ENCODE measurements around the gene IGSF8.

DNA sequence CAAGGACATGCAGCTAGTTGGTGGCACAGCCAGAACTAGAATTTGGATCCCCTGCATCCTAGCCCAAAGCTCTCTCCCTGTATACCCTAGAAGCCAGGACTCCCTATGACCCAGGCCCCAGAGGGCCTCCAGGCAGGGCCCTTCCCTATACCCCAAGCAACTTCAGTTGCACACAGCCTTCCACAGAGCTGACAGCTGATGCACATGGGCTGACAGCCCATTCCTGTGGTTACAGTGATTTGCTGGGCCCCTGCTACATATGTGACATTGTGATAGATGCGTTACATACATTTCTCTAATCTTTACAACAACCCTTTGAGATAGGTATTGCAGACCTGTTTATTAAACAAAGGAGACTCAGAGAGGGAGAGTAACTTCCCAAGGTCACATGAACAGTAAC, 23.0 kb upstream of the IGSF8 start:
- TF ChIP-seq, protein P1, sequence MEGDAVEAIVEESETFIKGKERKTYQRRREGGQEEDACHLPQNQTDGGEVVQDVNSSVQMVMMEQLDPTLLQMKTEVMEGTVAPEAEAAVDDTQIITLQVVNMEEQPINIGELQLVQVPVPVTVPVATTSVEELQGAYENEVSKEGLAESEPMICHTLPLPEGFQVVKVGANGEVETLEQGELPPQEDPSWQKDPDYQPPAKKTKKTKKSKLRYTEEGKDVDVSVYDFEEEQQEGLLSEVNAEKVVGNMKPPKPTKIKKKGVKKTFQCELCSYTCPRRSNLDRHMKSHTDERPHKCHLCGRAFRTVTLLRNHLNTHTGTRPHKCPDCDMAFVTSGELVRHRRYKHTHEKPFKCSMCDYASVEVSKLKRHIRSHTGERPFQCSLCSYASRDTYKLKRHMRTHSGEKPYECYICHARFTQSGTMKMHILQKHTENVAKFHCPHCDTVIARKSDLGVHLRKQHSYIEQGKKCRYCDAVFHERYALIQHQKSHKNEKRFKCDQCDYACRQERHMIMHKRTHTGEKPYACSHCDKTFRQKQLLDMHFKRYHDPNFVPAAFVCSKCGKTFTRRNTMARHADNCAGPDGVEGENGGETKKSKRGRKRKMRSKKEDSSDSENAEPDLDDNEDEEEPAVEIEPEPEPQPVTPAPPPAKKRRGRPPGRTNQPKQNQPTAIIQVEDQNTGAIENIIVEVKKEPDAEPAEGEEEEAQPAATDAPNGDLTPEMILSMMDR (tag by site-specific recombination; IDR thresholded peaks at IDR 0.05) = no peak
- TF ChIP-seq ZNF416 (tag by site-specific recombination; IDR thresholded peaks at IDR 0.05) = no peak
- TF ChIP-seq, protein P2, sequence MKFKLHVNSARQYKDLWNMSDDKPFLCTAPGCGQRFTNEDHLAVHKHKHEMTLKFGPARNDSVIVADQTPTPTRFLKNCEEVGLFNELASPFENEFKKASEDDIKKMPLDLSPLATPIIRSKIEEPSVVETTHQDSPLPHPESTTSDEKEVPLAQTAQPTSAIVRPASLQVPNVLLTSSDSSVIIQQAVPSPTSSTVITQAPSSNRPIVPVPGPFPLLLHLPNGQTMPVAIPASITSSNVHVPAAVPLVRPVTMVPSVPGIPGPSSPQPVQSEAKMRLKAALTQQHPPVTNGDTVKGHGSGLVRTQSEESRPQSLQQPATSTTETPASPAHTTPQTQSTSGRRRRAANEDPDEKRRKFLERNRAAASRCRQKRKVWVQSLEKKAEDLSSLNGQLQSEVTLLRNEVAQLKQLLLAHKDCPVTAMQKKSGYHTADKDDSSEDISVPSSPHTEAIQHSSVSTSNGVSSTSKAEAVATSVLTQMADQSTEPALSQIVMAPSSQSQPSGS (tag by site-specific recombination; IDR thresholded peaks at IDR 0.05; ENCODE audit: low read depth) = no peak
- TF ChIP-seq ZNF24 (tag by site-specific recombination; IDR thresholded peaks at IDR 0.05) = no peak
- TF ChIP-seq ZNF76 (tag by site-specific recombination; IDR thresholded peaks at IDR 0.05; ENCODE audit: borderline replicate concordance, low read depth) = no peak
- TF ChIP-seq, protein P3, sequence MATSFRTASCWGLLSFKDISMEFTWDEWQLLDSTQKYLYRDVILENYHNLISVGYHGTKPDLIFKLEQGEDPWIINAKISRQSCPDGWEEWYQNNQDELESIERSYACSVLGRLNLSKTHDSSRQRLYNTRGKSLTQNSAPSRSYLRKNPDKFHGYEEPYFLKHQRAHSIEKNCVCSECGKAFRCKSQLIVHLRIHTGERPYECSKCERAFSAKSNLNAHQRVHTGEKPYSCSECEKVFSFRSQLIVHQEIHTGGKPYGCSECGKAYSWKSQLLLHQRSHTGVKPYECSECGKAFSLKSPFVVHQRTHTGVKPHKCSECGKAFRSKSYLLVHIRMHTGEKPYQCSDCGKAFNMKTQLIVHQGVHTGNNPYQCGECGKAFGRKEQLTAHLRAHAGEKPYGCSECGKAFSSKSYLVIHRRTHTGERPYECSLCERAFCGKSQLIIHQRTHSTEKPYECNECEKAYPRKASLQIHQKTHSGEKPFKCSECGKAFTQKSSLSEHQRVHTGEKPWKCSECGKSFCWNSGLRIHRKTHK (tag by site-specific recombination; IDR thresholded peaks at IDR 0.05) = no peak
- no peak for TF ChIP-seq GLI2 (tag by site-specific recombination; IDR thresholded peaks at IDR 0.05; ENCODE audit: borderline replicate concordance, low read depth)
- no peak for TF ChIP-seq ZNF133 (tag by site-specific recombination; IDR thresholded peaks at IDR 0.05)
- no peak for TF ChIP-seq ZBTB17 (tag by site-specific recombination; IDR thresholded peaks at IDR 0.05)
- no peak for TF ChIP-seq ZNF768 (tag by site-specific recombination; IDR thresholded peaks at IDR 0.05)
- no peak for TF ChIP-seq ZSCAN30 (tag by site-specific recombination; IDR thresholded peaks at IDR 0.05)
- TF ChIP-seq, protein P4, sequence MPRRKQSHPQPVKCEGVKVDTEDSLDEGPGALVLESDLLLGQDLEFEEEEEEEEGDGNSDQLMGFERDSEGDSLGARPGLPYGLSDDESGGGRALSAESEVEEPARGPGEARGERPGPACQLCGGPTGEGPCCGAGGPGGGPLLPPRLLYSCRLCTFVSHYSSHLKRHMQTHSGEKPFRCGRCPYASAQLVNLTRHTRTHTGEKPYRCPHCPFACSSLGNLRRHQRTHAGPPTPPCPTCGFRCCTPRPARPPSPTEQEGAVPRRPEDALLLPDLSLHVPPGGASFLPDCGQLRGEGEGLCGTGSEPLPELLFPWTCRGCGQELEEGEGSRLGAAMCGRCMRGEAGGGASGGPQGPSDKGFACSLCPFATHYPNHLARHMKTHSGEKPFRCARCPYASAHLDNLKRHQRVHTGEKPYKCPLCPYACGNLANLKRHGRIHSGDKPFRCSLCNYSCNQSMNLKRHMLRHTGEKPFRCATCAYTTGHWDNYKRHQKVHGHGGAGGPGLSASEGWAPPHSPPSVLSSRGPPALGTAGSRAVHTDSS (tag by site-specific recombination; IDR thresholded peaks at IDR 0.05) = no peak
